Colonic mucosa (tissue), 4 donors: ENCODE results near the gene ZNF546. TPM values are rescaled to one million over a fixed set of nuclear protein-coding genes. Genes with fewer than 3 reads are reported as not detected.
A peak's percentile ranks its signal among the peaks of the same experiment; 100 is the strongest.

Experiments used
- DNase-seq: peaks from one replicate; pipeline ENCODE4 v3.0.0-alpha.2; 2020
- H3K27ac ChIP-seq: fragments of 200-600 bp; one replicate; pipeline ENCODE4 v1.8.0; 2021
- H3K27me3 ChIP-seq: fragments of 200-600 bp; one replicate; pipeline ENCODE4 v1.8.0; 2021
- H3K36me3 ChIP-seq: fragments of 200-600 bp; one replicate; pipeline ENCODE4 v1.8.0; 2021
- H3K4me1 ChIP-seq: fragments of 200-600 bp; one replicate; pipeline ENCODE4 v1.8.0; 2021; ENCODE audit warnings: mild to moderate bottlenecking
- H3K4me3 ChIP-seq: fragments of 200-600 bp; one replicate; pipeline ENCODE4 v1.8.0; 2021
- H3K9ac ChIP-seq, 2 donors: one replicate each; pipeline ENCODE4 v1.7.0; 2013; ENCODE audit warnings: control low read depth in 2 of 2, low read depth in 2 of 2, low read length in 2 of 2
- H3K9me3 ChIP-seq: fragments of 200-600 bp; one replicate; pipeline ENCODE4 v1.8.0; 2021
- CTCF ChIP-seq: fragments of 200-600 bp; IDR thresholded peaks from one replicate; pipeline ENCODE4 v1.8.0; 2022; ENCODE audit warnings: antibody characterized with exemption, mild to moderate bottlenecking
- intact Hi-C: fragments of 100-400 bp; cut with DNase I; formaldehyde crosslinking; loops from one replicate; pipeline ENCODE4 v1.14.1; 2022
- total RNA-seq, 2 donors: library from RNA; stranded (reverse); fragmentation: NEBNext Ultra II Directional in 1 of 2; extraction: Animal tissue kit (Norgen Biotek cat#: 25700) in 1 of 2; gene quantifications; one replicate each; pipeline ENCODE4 v1.2.1, GENCODE V29; 2021
- donor health status: healthy.
- donor health status: DM: no; HTN: no; CAD: no.
- donor health status: DM: no; HTN: no; CAD: no.

The ZNF546 gene
- total RNA-seq, 2 donors from 2014 or later: 1.1 to 1.3 TPM

GRCh38 chr19:39993605-39994004 is 3.3 kb upstream of the ZNF546 start:
- Histone ChIP-seq H3K4me3 (no peak overlapping the region), H3K4me1 (no peaks in the 10 kb centered on the region), H3K27ac (no peak overlapping the region), H3K27me3 (no peaks in the 10 kb centered on the region), H3K9ac (no peak overlapping the region), H3K9me3 (no peaks in the 10 kb centered on the region), H3K36me3 (no peaks in the 10 kb centered on the region)
- intact Hi-C loops: no loop called here
- no peak for DNase-seq
- TF ChIP-seq CTCF: no peak

GRCh38 chr19:39994361-39994760 is 2.5 kb upstream of the ZNF546 start:
- intact Hi-C loops: no loop called here
- no peak for DNase-seq
- Histone ChIP-seq H3K27ac (no peak overlapping the region), H3K4me1 (no peaks in the 10 kb centered on the region), H3K36me3 (no peaks in the 10 kb centered on the region), H3K9ac (no peak overlapping the region), H3K4me3 (no peak overlapping the region), H3K27me3 (no peaks in the 10 kb centered on the region), H3K9me3 (no peaks in the 10 kb centered on the region)
- no peak for TF ChIP-seq CTCF

GRCh38 chr19:39995794-39996193 is 1.1 kb upstream of the ZNF546 start:
- no peaks in the 10 kb centered on the region for H3K4me1 ChIP-seq
- no peak for DNase-seq
- no peaks in the 10 kb centered on the region for H3K9me3 ChIP-seq
- no peak overlapping the region for H3K27ac ChIP-seq
- H3K4me3 ChIP-seq: no peak overlapping the region
- H3K36me3 ChIP-seq: no peaks in the 10 kb centered on the region
- no peak overlapping the region for H3K9ac ChIP-seq
- no peak for TF ChIP-seq CTCF
- intact Hi-C loops: no loop called here
- H3K27me3 ChIP-seq: no peaks in the 10 kb centered on the region

GRCh38 chr19:39996218-39996810 is 546 bp upstream of the ZNF546 start:
- Histone ChIP-seq H3K4me3 (peak overlapping the region; percentile 64), H3K27ac (peak overlapping the region; percentile 75), H3K27me3 (no peaks in the 10 kb centered on the region), H3K9me3 (no peaks in the 10 kb centered on the region), H3K4me1 (no peaks in the 10 kb centered on the region), H3K9ac (peak overlapping the region; percentile 81 to 92), H3K36me3 (no peaks in the 10 kb centered on the region)
- DNase-seq: no peak
- TF ChIP-seq CTCF: no peak
- intact Hi-C loops: no loop called here

- peak overlapping the region in 1 of 2 donors; percentile 92 for H3K9ac ChIP-seq
- H3K27ac ChIP-seq: no peak overlapping the region
- H3K9me3 ChIP-seq: no peaks in the 10 kb centered on the region
- intact Hi-C loops: no loop called here
- H3K27me3 ChIP-seq: no peaks in the 10 kb centered on the region
- H3K36me3 ChIP-seq: no peaks in the 10 kb centered on the region
- H3K4me3 ChIP-seq: peak overlapping the region; percentile 64
- H3K4me1 ChIP-seq: no peaks in the 10 kb centered on the region
- no peak for DNase-seq
- no peak for TF ChIP-seq CTCF
Observed at GRCh38 chr19:39997638-39998216, 867 bp downstream of the ZNF546 start.
